ENCODE measurements around the gene TBX19.

The TBX19 gene

DNA sequence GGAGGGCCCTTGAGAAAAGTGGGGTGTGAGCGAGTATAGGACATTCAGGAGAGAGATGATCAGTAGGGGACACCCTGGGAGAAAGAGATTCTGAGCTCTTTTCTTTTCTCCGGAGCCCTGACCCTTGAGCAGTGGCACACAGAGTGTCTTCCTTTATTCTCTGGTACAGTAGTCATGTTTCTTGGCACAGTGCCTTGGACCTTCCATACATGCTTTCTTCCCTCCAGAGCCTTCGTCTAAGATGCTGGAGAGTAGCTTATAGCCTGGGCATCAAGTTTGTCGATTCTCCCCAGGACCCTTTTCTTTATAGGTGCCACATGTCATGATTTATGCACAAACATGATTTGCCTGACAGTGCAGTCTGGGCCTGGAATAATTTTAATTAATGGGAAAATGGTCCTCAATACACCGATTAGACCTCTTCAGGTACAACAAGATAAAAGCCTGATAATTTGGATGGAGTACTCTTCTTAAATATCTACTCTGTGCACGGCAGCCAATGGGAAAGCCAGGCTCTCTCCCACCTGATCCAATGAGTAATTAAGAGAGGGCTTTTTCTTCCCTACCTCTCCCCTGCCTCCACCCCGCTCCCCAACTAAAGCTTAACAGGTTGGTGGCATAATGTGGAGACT is at the start of gene TBX19:
TBX19 (plus strand) TSS at position 582 of the 632 bp plus-strand sequence. CDS start 214 bp downstream, outside the sequence.
- H3K27ac ChIP-seq (ENCODE audit: low read length) = no peak within 1 kb of the TSS
- H3K4me1 ChIP-seq (ENCODE audit: insufficient read depth, low read length) = peaks cover 6% of the 10 kb centered on the region; the same call in 1 of the 2 replicates
- H3K9me3 ChIP-seq (ENCODE audit: insufficient read depth, low read depth, low read length) = no peaks in the 10 kb centered on the region
- H3K4me3 ChIP-seq (ENCODE audit: low read length) = no peak within 1 kb of the TSS
- H3K36me3 ChIP-seq (ENCODE audit: insufficient read depth, low read depth, low read length) = no peaks in the 10 kb centered on the region
- no peak within 1 kb of the TSS for H3K9ac ChIP-seq (ENCODE audit: low read depth, low read length)
- no peaks in the 10 kb centered on the region for H3K27me3 ChIP-seq (ENCODE audit: insufficient read depth, low read length)

DNA sequence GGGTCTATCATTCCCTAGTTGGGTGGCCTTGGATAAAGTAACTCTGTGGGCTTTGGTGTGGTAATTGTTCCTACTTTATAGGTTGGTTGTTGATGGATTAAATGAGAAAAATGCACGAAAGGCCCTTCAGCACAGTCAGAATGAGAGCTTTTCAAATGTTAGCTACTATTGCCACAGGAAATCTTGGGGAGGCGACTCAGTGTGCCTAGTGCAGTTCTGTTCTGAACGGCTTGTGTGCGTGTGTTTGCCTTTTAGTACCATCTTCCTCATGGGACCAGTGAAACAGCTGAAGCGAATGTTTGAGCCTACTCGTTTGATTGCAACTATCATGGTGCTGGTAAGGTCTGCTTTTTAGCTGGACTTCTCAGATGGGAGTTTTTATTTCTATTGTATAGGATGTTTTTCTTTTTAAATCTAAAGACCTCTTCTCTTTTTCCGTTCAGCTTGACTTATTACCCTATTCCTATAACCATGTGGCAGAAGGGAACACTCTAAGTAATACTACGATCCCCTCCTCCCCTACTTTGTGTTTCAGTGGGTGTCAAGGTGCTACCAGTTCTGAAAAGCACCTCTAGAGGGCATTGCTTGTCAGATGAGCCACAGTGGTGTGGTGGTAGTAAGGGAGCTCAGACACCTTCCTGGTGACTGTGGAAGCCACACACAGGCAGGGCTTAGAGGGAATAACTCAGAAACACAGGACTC is 45.7 kb upstream of the TBX19 start:
- H3K27ac ChIP-seq (ENCODE audit: low read length) = no peak overlapping the region
- H3K9me3 ChIP-seq (ENCODE audit: insufficient read depth, low read depth, low read length) = no peaks in the 10 kb centered on the region
- peaks cover 53% of the 10 kb centered on the region for H3K36me3 ChIP-seq (ENCODE audit: insufficient read depth, low read depth, low read length)
- no peak overlapping the region for H3K4me3 ChIP-seq (ENCODE audit: low read length)
- no peaks in the 10 kb centered on the region for H3K27me3 ChIP-seq (ENCODE audit: insufficient read depth, low read length)
- no peak overlapping the region for H3K9ac ChIP-seq (ENCODE audit: low read depth, low read length)
- no peaks in the 10 kb centered on the region for H3K4me1 ChIP-seq (ENCODE audit: insufficient read depth, low read length)

DNA sequence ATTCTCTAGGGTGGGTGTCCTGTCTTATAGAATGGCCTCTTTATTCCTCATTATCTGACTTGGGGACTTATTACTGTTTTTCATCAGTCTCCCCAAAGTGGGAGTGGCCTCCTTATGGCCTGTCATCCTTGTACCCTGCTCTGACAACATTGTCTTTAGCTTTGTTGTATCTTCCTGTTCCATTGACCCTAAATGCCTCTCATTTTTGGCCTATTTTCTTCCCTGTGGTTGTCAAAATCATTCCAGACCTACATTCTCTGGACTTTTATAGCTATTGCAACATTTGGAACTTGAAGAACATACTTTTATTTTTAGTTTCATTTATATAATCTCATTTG is 45.2 kb upstream of the TBX19 start:
- Histone ChIP-seq H3K4me3 (ENCODE audit: low read length) (no peak overlapping the region), H3K36me3 (ENCODE audit: insufficient read depth, low read depth, low read length) (peaks cover 58% of the 10 kb centered on the region), H3K9ac (ENCODE audit: low read depth, low read length) (no peak overlapping the region), H3K9me3 (ENCODE audit: insufficient read depth, low read depth, low read length) (no peaks in the 10 kb centered on the region), H3K27me3 (ENCODE audit: insufficient read depth, low read length) (no peaks in the 10 kb centered on the region), H3K27ac (ENCODE audit: low read length) (no peak overlapping the region), H3K4me1 (ENCODE audit: insufficient read depth, low read length) (no peaks in the 10 kb centered on the region)

GRCh38 chr1:168235937-168236336 is 44.7 kb upstream of the TBX19 start:
- no peak overlapping the region for H3K4me3 ChIP-seq (ENCODE audit: low read length)
- H3K9me3 ChIP-seq (ENCODE audit: insufficient read depth, low read depth, low read length) = no peaks in the 10 kb centered on the region
- no peaks in the 10 kb centered on the region for H3K27me3 ChIP-seq (ENCODE audit: insufficient read depth, low read length)
- H3K9ac ChIP-seq (ENCODE audit: low read depth, low read length) = no peak overlapping the region
- H3K27ac ChIP-seq (ENCODE audit: low read length) = no peak overlapping the region
- H3K36me3 ChIP-seq (ENCODE audit: insufficient read depth, low read depth, low read length) = peaks cover 60% of the 10 kb centered on the region
- no peaks in the 10 kb centered on the region for H3K4me1 ChIP-seq (ENCODE audit: insufficient read depth, low read length)

GRCh38 chr1:168236836-168237611 is 43.7 kb upstream of the TBX19 start:
- Histone ChIP-seq H3K9ac (ENCODE audit: low read depth, low read length) (no peak overlapping the region), H3K36me3 (ENCODE audit: insufficient read depth, low read depth, low read length) (peaks cover 67% of the 10 kb centered on the region), H3K4me1 (ENCODE audit: insufficient read depth, low read length) (no peaks in the 10 kb centered on the region), H3K9me3 (ENCODE audit: insufficient read depth, low read depth, low read length) (no peaks in the 10 kb centered on the region), H3K27ac (ENCODE audit: low read length) (no peak overlapping the region), H3K4me3 (ENCODE audit: low read length) (no peak overlapping the region), H3K27me3 (ENCODE audit: insufficient read depth, low read length) (no peaks in the 10 kb centered on the region)

DNA sequence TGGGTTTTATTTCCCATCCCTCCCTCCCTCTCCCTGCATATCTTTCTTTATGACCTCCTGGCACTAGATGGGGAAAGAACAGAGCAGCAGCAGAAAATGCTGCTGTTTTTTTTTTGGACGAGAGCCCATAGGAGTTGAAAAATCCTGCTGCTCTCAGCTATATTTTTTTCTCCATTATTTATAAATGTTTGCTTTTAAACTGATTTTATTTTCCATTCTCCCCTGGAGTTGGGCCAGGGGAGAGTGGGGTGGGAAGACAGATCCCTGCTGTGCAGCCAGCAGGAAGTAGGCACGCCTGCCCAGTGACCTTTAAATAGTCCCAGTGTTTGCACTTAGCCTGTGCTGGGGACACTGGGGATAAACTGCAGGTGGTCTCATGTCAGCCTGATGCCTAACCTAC is 37.5 kb upstream of the TBX19 start:
- H3K9ac ChIP-seq (ENCODE audit: low read depth, low read length) = no peak overlapping the region
- no peaks in the 10 kb centered on the region for H3K27me3 ChIP-seq (ENCODE audit: insufficient read depth, low read length)
- peaks cover 62% of the 10 kb centered on the region for H3K36me3 ChIP-seq (ENCODE audit: insufficient read depth, low read depth, low read length)
- no peak overlapping the region for H3K27ac ChIP-seq (ENCODE audit: low read length)
- H3K4me1 ChIP-seq (ENCODE audit: insufficient read depth, low read length) = no peaks in the 10 kb centered on the region
- no peak overlapping the region for H3K4me3 ChIP-seq (ENCODE audit: low read length)
- H3K9me3 ChIP-seq (ENCODE audit: insufficient read depth, low read depth, low read length) = no peaks in the 10 kb centered on the region

DNA sequence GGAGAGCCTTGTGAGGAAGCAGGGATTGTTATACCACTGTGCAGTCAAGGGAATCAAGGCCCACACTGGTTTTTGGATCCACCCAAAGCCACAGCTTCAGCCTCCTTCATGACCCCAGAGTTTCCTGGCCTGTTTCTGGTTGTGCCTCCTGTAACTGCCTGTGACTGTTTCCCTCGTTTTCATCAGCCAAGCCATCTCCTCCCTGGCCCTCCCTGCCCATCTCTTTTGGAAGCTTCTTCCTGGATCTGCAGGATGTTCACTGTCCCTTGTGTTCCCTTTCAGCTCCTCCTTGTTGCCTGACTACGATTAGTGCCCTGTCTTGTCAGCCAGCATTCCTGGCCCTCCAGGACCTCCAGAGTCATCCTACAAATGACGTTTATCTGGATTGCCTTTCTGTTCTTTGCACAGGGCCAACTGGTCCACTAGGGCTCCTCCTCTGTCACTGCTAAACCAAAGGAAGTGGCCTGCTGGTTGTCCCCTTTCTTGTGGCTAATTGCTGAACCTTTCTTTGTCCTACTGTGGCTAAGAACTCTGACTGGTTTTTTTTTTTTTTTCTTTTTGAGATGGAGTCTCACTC is 37.0 kb upstream of the TBX19 start:
- H3K9ac ChIP-seq (ENCODE audit: low read depth, low read length) = no peak overlapping the region
- H3K4me3 ChIP-seq (ENCODE audit: low read length) = no peak overlapping the region
- H3K36me3 ChIP-seq (ENCODE audit: insufficient read depth, low read depth, low read length) = peaks cover 60% of the 10 kb centered on the region

DNA sequence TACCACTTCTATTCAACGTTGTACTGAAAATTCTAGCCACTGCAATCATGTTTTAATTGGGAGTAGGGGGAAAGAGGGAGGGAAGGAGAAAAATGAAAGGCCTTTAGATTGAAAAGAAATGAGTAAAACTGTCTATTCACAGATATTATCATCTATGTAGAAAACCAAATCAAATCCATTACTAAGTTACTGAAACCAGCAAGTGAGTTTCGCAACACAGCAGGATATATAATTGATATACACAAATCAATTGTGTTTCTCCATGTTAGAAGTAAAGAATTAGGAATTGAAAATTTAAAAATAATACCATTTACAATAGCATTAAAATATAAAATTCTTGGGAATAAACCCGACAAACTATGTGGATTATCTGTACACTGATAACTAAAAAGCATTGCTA is 35.6 kb upstream of the TBX19 start:
- Histone ChIP-seq H3K9ac (ENCODE audit: low read depth, low read length) (no peak overlapping the region), H3K27ac (ENCODE audit: low read length) (no peak overlapping the region), H3K27me3 (ENCODE audit: insufficient read depth, low read length) (no peaks in the 10 kb centered on the region), H3K36me3 (ENCODE audit: insufficient read depth, low read depth, low read length) (peaks cover 48% of the 10 kb centered on the region), H3K4me3 (ENCODE audit: low read length) (no peak overlapping the region), H3K9me3 (ENCODE audit: insufficient read depth, low read depth, low read length) (no peaks in the 10 kb centered on the region), H3K4me1 (ENCODE audit: insufficient read depth, low read length) (peaks cover 2% of the 10 kb centered on the region; the same call in 1 of the 2 replicates)

More for the DNA sequence above, 37.0 kb upstream of the TBX19 start:
- no peak overlapping the region for H3K27ac ChIP-seq (ENCODE audit: low read length)
- no peaks in the 10 kb centered on the region for H3K4me1 ChIP-seq (ENCODE audit: insufficient read depth, low read length)
- no peaks in the 10 kb centered on the region for H3K27me3 ChIP-seq (ENCODE audit: insufficient read depth, low read length)
- no peaks in the 10 kb centered on the region for H3K9me3 ChIP-seq (ENCODE audit: insufficient read depth, low read depth, low read length)

DNA sequence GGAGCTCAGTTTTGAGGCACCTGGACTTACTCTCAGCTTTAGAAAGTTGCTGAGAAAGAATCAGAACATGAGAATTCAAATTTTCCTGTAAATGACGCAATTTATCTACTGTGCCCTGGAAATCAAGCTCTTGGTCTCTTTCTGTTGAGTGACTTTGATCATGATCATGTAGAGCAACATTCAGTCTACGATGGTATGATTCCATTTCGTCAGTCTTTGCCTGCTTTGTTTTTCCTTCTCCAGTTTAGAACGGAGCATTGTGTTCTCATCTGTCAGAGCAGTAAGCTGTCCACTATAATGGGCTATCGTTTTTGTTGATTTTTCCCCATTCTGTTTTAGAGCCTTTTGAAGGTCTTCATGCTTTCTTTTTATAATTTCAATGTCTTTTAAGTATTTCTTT is 34.2 kb upstream of the TBX19 start:
- no peaks in the 10 kb centered on the region for H3K27me3 ChIP-seq (ENCODE audit: insufficient read depth, low read length)
- H3K4me1 ChIP-seq (ENCODE audit: insufficient read depth, low read length) = peaks cover 3% of the 10 kb centered on the region; the same call in 1 of the 2 replicates
- H3K4me3 ChIP-seq (ENCODE audit: low read length) = no peak overlapping the region
- no peaks in the 10 kb centered on the region for H3K9me3 ChIP-seq (ENCODE audit: insufficient read depth, low read depth, low read length)
- H3K9ac ChIP-seq (ENCODE audit: low read depth, low read length) = no peak overlapping the region
- no peak overlapping the region for H3K27ac ChIP-seq (ENCODE audit: low read length)
- peaks cover 39% of the 10 kb centered on the region for H3K36me3 ChIP-seq (ENCODE audit: insufficient read depth, low read depth, low read length)

DNA sequence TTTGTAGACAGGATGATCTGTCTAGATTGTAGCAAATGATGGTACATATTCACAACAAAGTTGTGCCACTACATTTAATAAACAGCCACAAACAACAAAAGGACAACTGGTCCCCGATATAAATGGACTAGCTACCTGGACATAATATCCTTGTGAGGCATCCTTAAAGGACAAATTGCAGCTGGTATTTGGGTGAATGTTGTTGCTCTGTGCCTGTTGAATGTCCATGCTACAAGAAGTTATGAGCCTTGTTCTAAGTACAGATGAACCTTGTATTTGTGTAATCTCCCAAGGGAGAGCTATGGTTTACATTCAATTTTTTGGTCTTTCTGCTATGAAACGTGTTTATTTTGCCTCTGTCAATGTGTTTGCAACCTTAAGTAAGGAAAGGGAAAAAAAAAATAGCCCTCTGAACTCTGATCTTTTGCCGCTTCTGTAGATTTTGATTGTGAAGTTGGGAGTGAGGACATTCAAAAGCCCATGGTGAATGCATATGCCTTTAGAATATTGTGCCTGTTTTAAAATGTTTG is 28.4 kb upstream of the TBX19 start:
- no peak overlapping the region for H3K9ac ChIP-seq (ENCODE audit: low read depth, low read length)
- H3K4me3 ChIP-seq (ENCODE audit: low read length) = no peak overlapping the region
- H3K27ac ChIP-seq (ENCODE audit: low read length) = no peak overlapping the region
- H3K4me1 ChIP-seq (ENCODE audit: insufficient read depth, low read length) = peaks cover 3% of the 10 kb centered on the region; the same call in 1 of the 2 replicates
- no peaks in the 10 kb centered on the region; the same call in 1 of the 2 replicates for H3K36me3 ChIP-seq (ENCODE audit: insufficient read depth, low read depth, low read length)
- peaks cover 24% of the 10 kb centered on the region for H3K9me3 ChIP-seq (ENCODE audit: insufficient read depth, low read depth, low read length)
- H3K27me3 ChIP-seq (ENCODE audit: insufficient read depth, low read length) = no peaks in the 10 kb centered on the region

GRCh38 chr1:168256164-168256563 is 24.5 kb upstream of the TBX19 start:
- Histone ChIP-seq H3K9ac (ENCODE audit: low read depth, low read length) (no peak overlapping the region), H3K27me3 (ENCODE audit: insufficient read depth, low read length) (no peaks in the 10 kb centered on the region), H3K36me3 (ENCODE audit: insufficient read depth, low read depth, low read length) (no peaks in the 10 kb centered on the region; the same call in 1 of the 2 replicates), H3K27ac (ENCODE audit: low read length) (no peak overlapping the region), H3K9me3 (ENCODE audit: insufficient read depth, low read depth, low read length) (peaks cover 24% of the 10 kb centered on the region), H3K4me1 (ENCODE audit: insufficient read depth, low read length) (peaks cover 10% of the 10 kb centered on the region; the same call in 1 of the 2 replicates), H3K4me3 (ENCODE audit: low read length) (no peak overlapping the region)

All from iPS-20b (cell line).